Measurements from ENCODE around the gene CAPN9.

DNA sequence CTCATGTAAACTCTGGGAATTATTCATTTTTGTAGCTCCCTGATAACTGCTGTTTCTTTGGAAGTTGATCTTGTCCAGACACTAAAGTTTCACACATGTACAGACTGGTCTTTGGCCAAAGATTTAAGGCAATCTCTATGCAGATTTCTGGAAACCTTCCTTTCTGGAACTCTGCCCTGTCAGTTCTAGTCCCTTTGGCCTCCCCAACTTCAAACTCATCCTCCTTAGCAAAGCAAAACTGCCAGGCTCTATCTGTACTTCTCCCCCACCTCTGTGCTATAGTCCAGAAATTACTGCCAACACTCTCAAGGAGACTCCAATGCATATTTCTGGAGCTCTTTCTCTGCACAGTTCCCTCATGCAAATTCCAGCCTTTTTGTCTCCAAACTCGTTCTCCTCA is 84.6 kb downstream of the CAPN9 start:
- TF ChIP-seq YY1 (tag by site-specific recombination; IDR thresholded peaks at IDR 0.05) (no peak), ZNF239 (tag by site-specific recombination; IDR thresholded peaks at IDR 0.05) (no peak), CTCF (tag by site-specific recombination; IDR thresholded peaks at IDR 0.05) (no peak)
- TF ChIP-seq, protein P1, sequence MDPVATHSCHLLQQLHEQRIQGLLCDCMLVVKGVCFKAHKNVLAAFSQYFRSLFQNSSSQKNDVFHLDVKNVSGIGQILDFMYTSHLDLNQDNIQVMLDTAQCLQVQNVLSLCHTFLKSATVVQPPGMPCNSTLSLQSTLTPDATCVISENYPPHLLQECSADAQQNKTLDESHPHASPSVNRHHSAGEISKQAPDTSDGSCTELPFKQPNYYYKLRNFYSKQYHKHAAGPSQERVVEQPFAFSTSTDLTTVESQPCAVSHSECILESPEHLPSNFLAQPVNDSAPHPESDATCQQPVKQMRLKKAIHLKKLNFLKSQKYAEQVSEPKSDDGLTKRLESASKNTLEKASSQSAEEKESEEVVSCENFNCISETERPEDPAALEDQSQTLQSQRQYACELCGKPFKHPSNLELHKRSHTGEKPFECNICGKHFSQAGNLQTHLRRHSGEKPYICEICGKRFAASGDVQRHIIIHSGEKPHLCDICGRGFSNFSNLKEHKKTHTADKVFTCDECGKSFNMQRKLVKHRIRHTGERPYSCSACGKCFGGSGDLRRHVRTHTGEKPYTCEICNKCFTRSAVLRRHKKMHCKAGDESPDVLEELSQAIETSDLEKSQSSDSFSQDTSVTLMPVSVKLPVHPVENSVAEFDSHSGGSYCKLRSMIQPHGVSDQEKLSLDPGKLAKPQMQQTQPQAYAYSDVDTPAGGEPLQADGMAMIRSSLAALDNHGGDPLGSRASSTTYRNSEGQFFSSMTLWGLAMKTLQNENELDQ (tag by site-specific recombination; IDR thresholded peaks at IDR 0.05; ENCODE audit: low read depth) = no peak
